A172 (cell line): Measurements from ENCODE around the gene MAK. TPM values are rescaled to one million over a fixed set of nuclear protein-coding genes. Genes with fewer than 3 reads are reported as not detected.
"Not testable (repeated sequence)": the region's sequence is repeated elsewhere in the genome, so short reads cannot be mapped to it uniquely, and the experiment has no call there.

Experiments used
- DNase-seq: peaks from one replicate; pipeline ENCODE4 v3.0.0-alpha.2; 2015; ENCODE audit warnings: low spot score
- total RNA-seq: library from RNA; depleted of rRNA; stranded (reverse); fragments of >200 nt; shearing (Covaris generic); gene quantifications from 2 replicates; pipeline ENCODE4 v1.2.3, GENCODE V29; 2014

The MAK gene
- total RNA-seq, 1 experiment from 2014 or later = not detected

DNA sequence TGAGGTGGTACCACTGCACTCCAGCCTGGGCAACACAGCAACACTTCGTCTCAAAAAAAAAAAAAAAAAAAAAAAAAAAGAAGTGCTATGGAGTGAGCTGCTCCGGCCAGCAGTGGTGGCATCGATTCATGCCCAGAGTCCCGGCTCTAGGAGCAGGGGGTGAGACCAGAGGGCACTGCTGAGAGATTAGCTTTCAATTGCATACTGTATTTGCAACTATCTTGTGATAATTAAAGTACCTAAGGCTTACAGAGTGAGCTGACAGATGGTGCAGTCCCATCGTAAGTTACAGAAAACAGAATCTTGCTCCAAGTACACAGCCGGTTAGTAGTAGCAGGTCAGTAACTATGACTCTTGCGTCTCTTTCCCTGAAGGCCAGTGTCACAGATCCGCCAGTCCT, 59.3 kb downstream of the MAK start:
- DNase-seq = no peak

DNA sequence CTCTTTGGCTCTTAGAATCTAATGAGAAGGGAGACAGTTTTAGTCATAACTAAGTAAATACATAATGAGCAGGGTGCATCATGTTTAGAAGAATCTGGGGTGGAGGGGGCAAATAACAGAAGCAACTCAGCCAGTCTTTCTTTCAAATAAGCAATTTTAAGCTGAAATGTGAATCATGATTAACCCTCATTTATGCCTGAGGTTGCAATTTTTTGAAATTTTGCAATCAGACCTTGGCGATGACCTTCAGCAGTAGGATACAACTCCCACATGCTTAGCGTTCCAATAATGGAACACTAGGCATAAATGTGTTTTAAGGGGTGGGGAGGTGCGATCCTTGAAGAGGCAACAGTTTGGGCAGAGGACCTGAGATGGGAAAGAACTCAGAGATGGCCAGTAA, 60.1 kb downstream of the MAK start:
- DNase-seq = no peak

DNA sequence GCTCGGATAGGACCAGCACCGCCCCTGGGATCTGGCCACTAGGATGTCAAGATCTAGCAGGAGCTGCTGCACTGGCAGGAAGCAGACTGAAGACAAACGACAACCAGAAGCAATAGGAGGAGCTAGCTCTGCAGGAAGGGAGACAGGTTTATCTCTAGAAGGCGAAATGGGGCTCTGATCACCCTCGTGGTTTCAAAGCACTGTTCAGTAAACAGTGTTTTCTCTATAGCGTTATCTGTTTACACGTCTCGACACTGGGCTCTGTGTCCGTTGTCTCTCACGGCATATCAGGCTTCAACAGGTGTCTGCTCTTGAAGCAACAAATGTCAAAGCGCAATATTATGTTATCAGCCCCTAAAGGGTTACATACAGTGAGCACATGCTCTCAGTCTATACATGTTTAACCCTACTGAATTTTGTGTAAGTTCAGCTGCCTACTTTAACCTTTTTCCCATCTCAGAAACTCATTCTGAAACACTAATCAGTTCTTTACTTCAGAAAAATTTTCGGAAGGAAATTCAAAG, 66.9 kb downstream of the MAK start:
- no peak for DNase-seq

DNA sequence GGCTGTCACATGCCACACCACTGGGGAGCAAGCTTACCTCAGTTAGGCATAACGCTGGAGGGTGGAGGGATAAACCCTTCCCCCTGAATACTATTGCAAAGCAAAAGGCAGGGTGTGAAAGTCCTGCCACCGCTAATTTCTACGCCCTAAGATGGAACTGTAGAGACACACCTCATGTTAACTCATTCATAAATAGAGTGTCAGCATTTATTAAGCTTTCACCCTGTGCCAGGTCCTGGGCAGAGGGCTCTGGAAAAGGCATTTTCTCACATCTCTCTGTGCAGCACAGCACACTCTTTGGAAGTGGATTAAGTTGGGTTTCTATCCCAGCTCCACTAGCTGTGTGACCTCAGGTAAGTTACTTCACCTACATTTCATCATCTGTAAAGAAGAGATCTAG, 68.9 kb downstream of the MAK start:
- no peak for DNase-seq

DNA sequence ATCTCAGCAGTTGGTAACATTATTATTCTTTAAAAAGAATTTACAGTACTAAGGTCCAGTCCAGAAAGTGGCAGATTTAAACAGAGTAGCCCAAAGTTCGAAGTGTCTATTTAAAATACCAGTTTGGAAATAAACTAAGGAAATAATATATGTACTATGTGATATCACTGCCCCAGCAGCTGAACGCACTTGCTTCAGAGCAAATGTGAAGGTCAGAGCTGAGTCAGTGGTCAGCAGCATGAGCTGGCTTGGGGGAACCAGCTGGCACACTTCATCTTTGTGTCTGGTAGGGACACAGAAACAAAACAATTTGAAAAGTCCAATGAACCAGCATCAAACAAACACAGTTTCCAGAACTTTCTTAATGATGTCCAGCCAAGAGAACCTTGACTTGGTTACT, 75.3 kb downstream of the MAK start:
- DNase-seq = peak; percentile 33

DNA sequence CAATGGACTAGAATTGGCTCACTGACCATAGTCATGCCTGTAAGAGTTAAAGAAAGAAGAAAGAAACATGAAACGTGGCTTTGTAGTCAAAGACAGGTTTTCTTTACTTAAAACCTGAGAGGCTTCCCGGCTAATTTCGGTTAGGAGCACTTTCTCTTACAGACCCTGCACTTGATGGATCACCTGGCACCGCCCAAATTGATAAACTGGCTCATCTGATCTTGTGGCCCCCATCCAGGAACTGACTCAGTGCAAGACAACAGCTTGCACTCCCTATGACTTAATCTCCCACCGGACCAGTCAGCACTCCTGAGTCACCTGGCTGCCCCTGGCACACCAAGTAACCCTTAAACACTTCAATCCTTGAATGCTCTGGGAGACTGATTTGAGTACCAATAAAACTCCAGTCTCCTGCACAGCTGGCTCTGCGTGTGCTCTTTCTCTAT, 78.4 kb downstream of the MAK start:
- DNase-seq = peak; percentile 96

DNA sequence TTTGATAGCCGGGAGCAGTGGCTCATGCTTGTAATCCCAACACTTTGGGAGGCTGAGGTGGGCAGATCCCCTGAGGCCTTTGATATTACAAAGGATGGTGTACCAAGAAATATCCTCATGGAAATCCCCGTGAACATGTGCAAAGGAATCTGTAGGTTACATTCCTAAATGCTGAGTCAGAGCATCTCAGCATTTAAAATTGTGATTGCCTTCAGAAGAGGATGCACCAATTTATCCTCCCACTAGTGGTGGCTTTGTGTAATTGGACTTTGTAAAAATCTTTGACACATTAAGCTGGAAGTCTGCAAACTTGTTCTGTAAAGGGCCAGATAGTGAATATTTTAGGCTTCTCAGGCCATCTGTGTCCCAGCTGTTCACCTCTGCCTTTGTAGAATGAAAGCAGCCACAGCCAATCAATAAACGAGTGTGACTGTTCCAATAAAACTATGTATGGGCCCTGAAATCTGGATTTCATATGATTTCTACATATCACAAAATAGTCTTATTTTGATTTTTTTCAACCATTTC, 79.0 kb downstream of the MAK start:
- peak; percentile 97 for DNase-seq

DNA sequence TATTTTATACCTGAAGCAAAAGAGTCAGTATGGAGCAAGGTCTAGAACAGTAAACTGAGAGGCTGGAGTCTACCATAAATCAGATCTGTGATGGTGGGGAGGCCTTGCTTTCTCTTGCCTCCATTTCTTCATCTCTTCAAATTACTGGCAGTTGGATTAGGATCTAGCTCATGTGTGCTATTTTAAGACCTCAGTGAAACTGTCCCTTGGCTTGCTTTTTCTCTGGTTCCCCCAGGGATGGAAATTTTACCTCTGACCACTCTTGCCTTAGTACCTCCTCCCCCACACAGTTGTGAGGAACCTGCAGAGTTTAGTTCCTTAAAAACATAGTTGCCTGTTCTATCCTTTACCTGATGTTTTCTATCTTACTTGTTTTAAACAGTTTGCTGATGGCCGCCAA, 82.3 kb downstream of the MAK start:
- no peak for DNase-seq

DNA sequence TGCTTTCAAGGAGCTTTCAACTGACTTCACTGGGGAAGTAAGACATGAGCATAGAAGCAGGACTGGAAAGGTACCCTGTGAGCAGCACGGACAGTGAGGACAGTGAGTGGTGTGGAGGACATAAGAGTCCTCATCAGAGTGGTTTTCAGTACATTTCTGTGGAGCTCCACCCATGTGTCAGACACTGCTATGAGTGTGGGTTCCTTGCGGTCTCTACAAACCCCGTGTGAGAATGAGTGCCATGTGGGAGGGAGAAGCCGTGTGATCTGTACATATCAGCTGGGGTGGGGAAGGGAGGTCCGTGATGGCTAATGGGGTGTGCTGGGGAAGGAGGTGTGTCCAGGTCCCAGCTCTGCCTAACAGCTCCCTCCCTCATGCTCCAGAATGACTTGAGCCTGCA, 86.6 kb downstream of the MAK start:
- DNase-seq = not testable (repeated sequence)

DNA sequence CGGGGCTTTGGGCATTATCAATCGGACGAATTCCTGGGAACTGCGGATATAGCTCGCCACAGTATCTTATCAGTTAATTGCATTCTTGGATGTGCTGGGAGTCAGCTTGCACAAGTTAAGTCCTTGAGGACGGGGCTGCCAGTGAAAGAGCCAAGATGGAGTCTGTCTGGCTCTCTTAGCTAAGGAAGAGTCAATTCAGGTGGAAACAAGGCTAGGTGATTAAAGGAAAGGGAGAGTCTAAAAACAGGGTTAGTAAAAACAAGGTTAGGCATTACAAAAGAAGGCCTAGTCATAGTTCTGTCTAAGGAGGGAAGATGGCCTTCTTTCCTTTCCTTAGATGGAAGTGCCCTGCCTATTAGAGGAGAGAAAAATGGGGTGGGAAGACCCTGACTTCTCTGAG, 87.8 kb downstream of the MAK start:
- not testable (repeated sequence) for DNase-seq

DNA sequence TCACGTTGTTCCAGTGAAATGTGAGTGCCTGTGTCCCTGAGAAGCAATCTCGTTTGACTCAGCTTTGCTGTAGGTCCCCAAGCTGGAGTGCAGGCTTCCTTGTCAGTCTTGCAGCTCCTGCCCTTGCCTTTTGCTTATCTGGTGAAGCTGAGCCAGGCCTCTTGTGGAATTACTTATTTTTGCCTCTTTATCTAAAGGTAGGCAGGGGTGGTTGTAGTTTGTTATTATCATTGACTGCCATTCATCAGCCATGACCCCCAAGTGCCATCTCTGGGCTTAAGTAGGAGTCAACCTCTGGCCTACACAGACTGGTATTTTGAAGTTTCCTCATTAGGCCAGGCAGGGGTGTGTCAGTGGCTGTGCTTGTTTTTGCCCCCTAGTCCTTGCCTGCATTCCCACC, 88.6 kb downstream of the MAK start:
- DNase-seq = no peak

DNA sequence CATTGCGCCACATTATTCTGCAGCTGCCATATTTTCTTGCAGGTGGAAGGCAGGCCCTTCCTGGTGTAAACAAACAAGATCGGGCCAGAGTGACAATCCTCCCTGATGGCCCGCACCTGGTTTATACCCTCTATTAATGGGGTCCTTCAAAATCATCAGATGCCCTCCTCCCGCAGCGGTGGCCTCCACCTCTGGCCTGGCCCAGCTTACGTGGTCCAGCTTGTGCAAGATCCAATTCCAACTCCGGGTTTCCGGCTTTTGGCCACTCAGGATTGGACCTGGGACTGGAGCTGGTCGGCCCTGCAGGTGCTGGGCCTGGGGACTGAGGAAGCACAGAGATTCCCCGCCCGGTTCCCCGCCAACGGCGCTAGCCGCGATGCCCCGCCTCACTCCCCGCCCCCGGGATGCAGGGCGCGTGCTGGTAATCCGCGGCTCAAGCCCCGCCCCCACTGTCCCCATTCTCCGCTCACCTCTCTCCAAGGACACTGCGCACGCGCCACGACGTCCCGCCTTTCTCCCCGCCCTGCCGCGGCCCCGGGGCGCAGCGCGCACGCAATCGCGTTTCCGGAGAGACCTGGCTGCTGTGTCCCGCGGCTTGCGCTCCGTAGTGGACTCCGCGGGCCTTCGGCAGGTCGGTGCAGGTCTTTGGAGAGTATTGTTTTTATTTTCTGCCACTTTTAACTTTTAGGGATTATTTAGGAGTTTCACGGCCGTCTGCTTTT, 90.9 kb downstream of the MAK start, which contains the start of gene TMEM14B:
Gene TMEM14B (plus strand): TSS at position 555 of the 722 bp plus-strand sequence. CDS start 1,441 bp downstream, outside the sequence.
- DNase-seq = peak; percentile 96

DNA sequence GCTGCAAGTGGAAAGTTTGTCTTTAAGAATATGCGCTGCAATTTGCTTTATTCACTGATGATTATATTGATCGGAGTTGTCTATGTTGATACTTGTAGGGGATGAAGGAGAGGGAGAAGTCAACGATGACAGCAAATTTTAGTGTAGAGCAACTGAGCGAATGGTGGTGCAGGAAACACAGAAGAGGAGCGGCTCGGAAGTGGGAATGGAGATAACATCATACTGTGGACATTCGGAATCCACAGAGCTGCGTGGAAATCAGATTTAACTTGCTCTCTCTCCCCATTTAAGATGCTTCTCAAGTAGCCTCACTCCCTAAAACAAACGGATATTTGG, 91.5 kb downstream of the MAK start:
- no peak for DNase-seq

DNA sequence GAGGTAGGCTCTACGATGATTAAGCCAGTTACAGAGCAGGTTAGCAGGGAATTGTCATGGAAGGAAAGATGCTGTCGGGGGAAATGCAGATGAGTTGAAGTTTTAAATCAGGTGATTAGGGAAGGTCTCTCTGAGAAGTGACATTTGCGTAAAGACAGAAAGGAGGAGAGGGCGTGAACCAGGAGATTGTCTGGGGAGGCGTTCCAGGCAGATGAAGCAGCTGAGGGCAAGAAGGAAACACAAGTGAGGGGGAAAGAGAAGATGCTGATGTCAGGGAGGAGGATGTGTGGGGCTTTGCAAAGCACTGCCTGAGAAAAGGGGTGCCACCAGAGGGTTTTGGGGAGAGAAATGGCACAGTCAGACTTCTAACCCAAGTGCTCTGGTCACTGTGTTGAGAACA, 93.2 kb downstream of the MAK start:
- no peak for DNase-seq

DNA sequence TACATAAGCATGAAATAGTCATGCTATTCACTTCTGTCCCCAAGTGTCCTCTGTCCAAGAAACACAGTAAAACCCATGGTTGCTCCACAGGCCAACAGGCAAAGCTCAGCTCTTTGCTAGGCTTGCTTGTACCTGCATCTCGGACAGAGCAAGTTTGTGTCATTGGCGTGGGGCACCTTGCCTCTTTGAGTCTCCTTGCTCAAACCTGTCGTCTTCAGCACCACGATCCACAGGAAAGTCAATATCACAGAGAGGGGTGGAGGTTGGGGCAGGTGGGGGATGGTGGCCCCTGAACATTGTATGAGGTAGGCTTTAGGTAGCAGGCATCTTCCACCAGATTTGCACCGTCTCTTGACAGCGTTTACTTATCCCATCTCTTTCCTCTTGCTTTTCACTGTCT, 94.8 kb downstream of the MAK start:
- no peak for DNase-seq

DNA sequence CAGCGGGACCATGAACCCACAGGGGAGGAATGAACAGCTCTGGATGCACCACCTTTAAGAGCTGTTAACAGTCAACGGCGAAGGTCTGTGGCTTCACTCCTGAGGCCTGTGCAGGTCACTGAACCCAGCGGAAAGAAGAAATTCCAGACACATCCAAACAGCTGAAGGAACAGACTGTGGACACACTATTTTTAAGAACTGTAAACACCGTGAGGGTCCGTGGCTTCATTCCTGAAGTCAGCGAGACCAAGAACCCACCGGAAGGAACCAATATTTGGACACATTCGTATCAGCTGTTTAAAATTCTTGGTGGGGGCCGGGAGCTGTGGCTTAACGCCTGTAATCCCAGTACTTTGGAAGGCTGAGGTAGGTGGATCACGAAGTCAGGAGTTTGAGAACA, 96.1 kb downstream of the MAK start:
- DNase-seq = no peak

DNA sequence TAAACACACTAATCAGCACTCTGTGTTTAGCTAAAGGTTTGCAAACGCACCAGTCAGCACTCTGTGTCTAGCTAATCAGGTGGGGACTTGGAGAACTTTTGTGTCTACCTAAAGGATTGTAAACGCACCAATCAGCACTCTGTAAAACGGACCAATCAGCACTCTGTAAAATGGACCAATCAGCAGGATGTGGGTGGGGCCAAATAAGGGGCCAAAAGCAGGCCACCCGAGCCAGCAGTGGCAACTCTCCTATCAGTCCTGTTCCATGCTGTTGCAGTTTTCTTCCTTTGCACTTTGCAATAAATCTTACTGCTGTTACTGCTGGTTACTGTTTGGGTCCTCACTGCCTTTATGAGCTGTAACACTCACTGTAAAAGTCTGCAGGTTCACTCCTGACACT, 96.7 kb downstream of the MAK start:
- not testable (repeated sequence) for DNase-seq

DNA sequence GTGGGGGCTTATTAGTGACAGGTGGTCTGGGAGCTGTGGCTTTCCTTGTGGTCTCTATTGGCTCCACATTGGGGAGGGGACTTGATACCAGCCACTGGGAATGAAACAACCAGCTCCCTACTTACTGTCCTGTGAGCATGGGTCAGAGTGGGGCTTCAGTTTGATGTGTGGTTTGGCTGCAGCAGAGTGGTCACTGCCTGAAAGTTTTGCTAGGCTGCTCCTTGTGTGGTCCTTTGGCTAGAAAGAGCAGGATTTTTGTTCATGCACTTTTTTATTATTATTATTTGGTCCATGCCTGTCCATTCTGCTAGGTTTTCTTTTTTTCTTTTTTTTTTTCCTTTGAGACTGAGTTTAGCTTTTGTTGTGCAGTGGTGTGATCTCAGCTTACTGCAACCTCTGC, 98.3 kb downstream of the MAK start:
- no peak for DNase-seq

DNA sequence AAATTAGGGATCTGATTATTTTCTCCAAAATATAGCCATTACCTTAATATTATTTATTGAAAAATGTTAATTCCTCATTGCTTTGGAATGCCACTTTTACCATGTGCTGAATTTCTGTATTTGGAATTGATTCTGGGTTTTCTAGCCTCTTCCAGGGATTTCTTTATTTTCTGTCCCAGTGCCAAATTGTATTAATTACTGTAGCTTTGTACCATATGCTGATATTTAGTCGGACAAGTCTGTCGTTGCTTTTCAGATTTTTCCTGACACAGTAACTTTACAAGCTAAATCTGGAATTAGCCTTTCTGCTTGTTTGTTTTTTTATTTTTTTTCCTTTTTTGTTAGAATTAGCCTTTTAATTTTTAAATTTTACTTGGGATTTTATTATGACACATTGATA, 101.6 kb downstream of the MAK start:
- DNase-seq = no peak

DNA sequence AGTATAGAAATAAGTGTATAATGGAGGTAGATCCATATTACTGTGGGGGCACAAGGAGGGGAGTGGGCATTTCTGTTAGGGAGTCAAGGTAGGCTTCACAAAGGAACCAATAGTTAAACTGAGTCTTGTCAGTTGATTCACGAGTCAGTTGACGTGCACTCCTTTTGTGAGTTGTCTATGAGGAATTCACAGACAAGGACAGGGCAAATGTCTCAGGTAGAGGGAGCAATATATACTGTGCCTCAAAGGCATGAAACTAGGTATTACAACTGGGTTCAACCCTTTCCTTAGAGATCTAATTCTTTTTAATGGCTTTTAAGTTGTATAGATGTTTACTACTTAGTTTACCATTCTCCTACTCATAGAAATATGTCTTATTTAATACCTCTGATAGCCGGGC, 104.5 kb downstream of the MAK start:
- DNase-seq = no peak

DNA sequence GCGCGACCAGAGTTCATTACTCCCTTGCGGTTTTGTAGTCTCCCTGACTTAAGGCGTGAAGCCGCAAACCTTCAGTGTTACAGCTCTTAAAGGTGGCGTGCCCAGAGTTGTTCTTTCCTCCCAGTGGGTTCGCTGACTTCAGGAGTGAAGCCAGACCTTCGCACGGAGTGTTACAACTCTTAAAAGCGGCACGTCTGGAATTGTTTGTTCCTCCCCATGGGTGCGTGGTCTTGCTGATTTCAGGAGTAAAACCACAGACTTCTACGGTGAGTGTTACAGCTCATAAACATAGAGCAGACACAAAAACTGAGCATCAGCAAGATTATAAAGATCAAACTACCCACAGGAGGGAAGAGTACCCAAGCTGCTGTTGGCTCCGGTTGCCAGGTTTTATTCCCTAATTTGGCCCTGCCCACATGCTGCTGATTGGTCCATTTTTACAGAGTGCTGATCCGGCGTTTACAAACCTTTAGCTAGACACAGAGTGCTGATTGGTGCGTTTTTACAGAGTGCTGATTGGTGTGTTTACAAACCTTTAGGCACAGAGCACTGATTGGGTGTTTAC, 105.1 kb downstream of the MAK start:
- DNase-seq = peak; percentile 55

DNA sequence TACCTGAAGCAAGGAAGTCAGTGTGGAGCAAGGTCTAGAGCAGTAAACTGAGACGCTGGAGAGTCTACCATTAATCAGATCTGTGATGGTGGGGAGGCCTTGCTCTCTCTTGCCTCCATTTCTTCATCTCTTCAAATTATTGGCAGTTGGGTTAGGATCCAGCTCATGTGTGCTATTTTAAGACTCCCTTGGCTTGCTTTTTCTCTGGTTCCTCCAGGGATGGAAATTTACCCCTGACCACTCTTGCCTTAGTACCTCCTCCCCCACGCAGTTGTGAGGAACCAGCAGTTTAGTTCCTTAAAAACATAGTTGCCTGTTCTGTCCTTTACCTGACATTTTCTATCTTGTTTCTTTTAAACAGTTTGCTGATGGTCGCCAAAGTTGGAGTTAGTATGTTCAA, 108.1 kb downstream of the MAK start:
- DNase-seq = no peak

DNA sequence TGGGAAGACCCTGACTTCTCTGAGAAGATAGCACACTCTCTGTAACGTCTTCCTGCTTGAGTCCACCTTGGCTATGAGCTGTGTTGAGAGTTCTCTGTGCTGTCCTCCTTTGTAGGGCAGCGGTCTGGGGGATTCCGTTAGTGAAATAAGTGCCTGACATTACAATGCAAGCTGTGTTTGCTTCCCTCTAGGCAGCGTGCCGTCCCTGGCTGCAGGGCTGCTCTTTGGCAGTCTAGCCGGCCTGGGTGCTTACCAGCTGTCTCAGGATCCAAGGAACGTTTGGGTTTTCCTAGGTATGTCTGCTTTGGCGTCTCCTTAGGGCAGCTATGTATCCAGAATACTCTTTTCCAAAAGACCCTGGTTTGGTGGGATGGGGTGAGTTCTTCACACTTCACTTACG, 112.6 kb downstream of the MAK start:
- no peak for DNase-seq
